H1 (cell line): Measurements from ENCODE around the gene PAGE1. TPM values are rescaled to one million over a fixed set of nuclear protein-coding genes. Genes with fewer than 3 reads are reported as not detected.

Experiments
- CTCF ChIA-PET: fragments of 300-600 bp; sonication (Branson Sonifier 250); formaldehyde crosslinking; loops from one replicate; lab custom pipeline; 2021; ENCODE audit not compliant: partially characterized antibody; lab: Charles Lee
- POLR2A ChIA-PET: fragments of 300-600 bp; sonication (Branson Sonifier 250); formaldehyde crosslinking; loops from one replicate; lab custom pipeline; 2021; ENCODE audit warnings: inconsistent platforms; ENCODE audit not compliant: partially characterized antibody; lab: Charles Lee
- DNase-seq, 2 experiments: peaks; one replicate each; pipeline versions ENCODE4 v3.0.0 to v3.0.0-alpha.2; 2010 to 2022; ENCODE audit warnings: low spot score in 2 of 2, low read depth in 1 of 2, mixed read lengths in 1 of 2
- FAIRE-seq: peaks from 2 replicates; lab custom pipeline; 2011; peaks lifted over from hg19 to GRCh38; lab: Jason Lieb, UNC
- H2AFZ ChIP-seq: 2 replicates; pipeline ENCODE4 v1.8.1; 2012; ENCODE audit warnings: low read length, inconsistent platforms
- H2AK5ac ChIP-seq: 2 replicates; pipeline ENCODE4 v1.6.1; 2013; ENCODE audit warnings: low read depth, low read length
- H2BK120ac ChIP-seq: replicated peaks from 2 replicates; pipeline ENCODE3; 2013; ENCODE audit warnings: low read depth, low read length, inconsistent platforms
- H2BK12ac ChIP-seq: 2 replicates; pipeline ENCODE4 v1.6.1; 2013; ENCODE audit warnings: low read depth, low read length
- H2BK15ac ChIP-seq: 2 replicates; pipeline ENCODE4 v1.6.1; 2013; ENCODE audit warnings: low read length
- H2BK20ac ChIP-seq: 2 replicates; pipeline ENCODE4 v1.6.1; 2013; ENCODE audit warnings: low read length
- H2BK5ac ChIP-seq: 2 replicates; pipeline ENCODE4 v1.6.1; 2013; ENCODE audit warnings: low read depth, low read length
- H3K14ac ChIP-seq: 2 replicates; pipeline ENCODE4 v1.6.1; 2013; ENCODE audit warnings: inconsistent platforms; ENCODE audit not compliant: insufficient read length
- H3K18ac ChIP-seq: 2 replicates; pipeline ENCODE4 v1.6.1; 2013; ENCODE audit warnings: low read length; ENCODE audit errors: extremely low read depth
- H3K23ac ChIP-seq: 2 replicates; pipeline ENCODE4 v1.6.1; 2013; ENCODE audit warnings: inconsistent platforms; ENCODE audit not compliant: insufficient read length
- H3K23me2 ChIP-seq: 2 replicates; pipeline ENCODE4 v1.6.1; 2013; ENCODE audit warnings: low read depth, low read length
- H3K27ac ChIP-seq: 2 replicates; pipeline ENCODE4 v1.6.1; 2011; ENCODE audit warnings: low read depth, low read length, inconsistent platforms
- H3K27me3 ChIP-seq, 4 experiments: replicated peaks in 1 of 4; 1 replicate in 1 of 4; 2 replicates in 3 of 4; pipeline versions ENCODE4 v1.6.1 to v1.8.1; 2011 to 2013; ENCODE audit warnings: low read length in 3 of 4, mild to moderate bottlenecking in 3 of 4, inconsistent platforms in 2 of 4, mixed read lengths in 2 of 4, moderate library complexity in 1 of 4; ENCODE audit not compliant: control insufficient read depth in 3 of 4, insufficient read depth in 3 of 4; ENCODE audit errors: extremely low read depth in 1 of 4
- H3K36me3 ChIP-seq, 4 experiments: 2 replicates each; pipeline versions ENCODE4 v1.6.1 to v1.8.1; 2011 to 2013; ENCODE audit warnings: mild to moderate bottlenecking in 4 of 4, low read length in 3 of 4, moderate library complexity in 2 of 4, control low read depth in 1 of 4, inconsistent platforms in 1 of 4; ENCODE audit not compliant: insufficient read depth in 4 of 4, control insufficient read depth in 2 of 4
- H3K4ac ChIP-seq: replicated peaks from 2 replicates; pipeline ENCODE3; 2013; ENCODE audit warnings: low read length, low read depth, mixed read lengths, inconsistent platforms; ENCODE audit not compliant: insufficient read length
- H3K4me1 ChIP-seq, 4 experiments: replicated peaks in 1 of 4; 1 replicate in 1 of 4; 2 replicates in 3 of 4; pipeline versions ENCODE4 v1.6.1 to v1.8.1; 2011 to 2013; ENCODE audit warnings: low read length in 3 of 4, inconsistent platforms in 2 of 4, mixed read lengths in 1 of 4; ENCODE audit not compliant: insufficient read depth in 4 of 4, control insufficient read depth in 3 of 4
- H3K4me2 ChIP-seq, 2 experiments: 2 replicates each; pipeline versions ENCODE4 v1.6.1 to v1.8.1; 2011 to 2013; ENCODE audit warnings: low read depth in 2 of 2, low read length in 2 of 2, control low read depth in 1 of 2, inconsistent platforms in 1 of 2, mild to moderate bottlenecking in 1 of 2; ENCODE audit not compliant: insufficient read depth in 1 of 2
- H3K4me3 ChIP-seq, 4 experiments: fragments of 200-600, 300-600 bp in 1 of 4; sonication (generic), shearing (Covaris generic), sonication (Bioruptor Twin) in 1 of 4; 2 replicates each; pipeline versions ENCODE4 v1.5.1 to v1.8.1; 2011 to 2016; ENCODE audit warnings: low read length in 4 of 4, low read depth in 3 of 4, control low read depth in 2 of 4, inconsistent platforms in 2 of 4, mild to moderate bottlenecking in 2 of 4, mixed read lengths in 1 of 4, moderate library complexity in 1 of 4; ENCODE audit not compliant: insufficient read depth in 2 of 4; ENCODE audit errors: extremely low read depth in 1 of 4
- H3K56ac ChIP-seq: replicated peaks from 2 replicates; pipeline ENCODE3; 2013; ENCODE audit warnings: low read depth, mild to moderate bottlenecking, mixed read lengths, low read length, inconsistent platforms; ENCODE audit not compliant: insufficient read length
- H3K79me1 ChIP-seq: 2 replicates; pipeline ENCODE4 v1.6.1; 2013; ENCODE audit warnings: low read depth, low read length, control low read depth
- H3K79me2 ChIP-seq, 2 experiments: 2 replicates each; pipeline versions ENCODE4 v1.6.1 to v1.8.1; 2012 to 2013; ENCODE audit warnings: low read length in 2 of 2, mild to moderate bottlenecking in 2 of 2, inconsistent platforms in 1 of 2; ENCODE audit not compliant: insufficient read depth in 2 of 2, control insufficient read depth in 1 of 2
- H3K9ac ChIP-seq, 4 experiments: replicated peaks in 1 of 4; 1 replicate in 1 of 4; 2 replicates in 3 of 4; pipeline versions ENCODE4 v1.6.1 to v1.8.1; 2011 to 2013; ENCODE audit warnings: low read depth in 3 of 4, low read length in 3 of 4, control low read depth in 2 of 4, mild to moderate bottlenecking in 2 of 4, moderate library complexity in 2 of 4, inconsistent platforms in 1 of 4; ENCODE audit errors: extremely low read depth in 1 of 4
- H3K9me3 ChIP-seq, 2 experiments: 2 replicates each; pipeline versions ENCODE4 v1.6.1 to v1.8.1; 2012 to 2013; ENCODE audit warnings: mild to moderate bottlenecking in 2 of 2, moderate library complexity in 2 of 2, control low read depth in 1 of 2, inconsistent platforms in 1 of 2, low read depth in 1 of 2, low read length in 1 of 2, mixed read lengths in 1 of 2; ENCODE audit not compliant: insufficient read depth in 2 of 2
- H4K20me1 ChIP-seq, 2 experiments: replicated peaks in 1 of 2; 2 replicates each; pipeline versions ENCODE3 to v1.8.1; 2011 to 2013; ENCODE audit warnings: inconsistent platforms in 2 of 2, low read length in 2 of 2, mild to moderate bottlenecking in 1 of 2; ENCODE audit not compliant: insufficient read depth in 2 of 2, control insufficient read depth in 1 of 2
- H4K5ac ChIP-seq: 2 replicates; pipeline ENCODE4 v1.6.1; 2013; ENCODE audit warnings: low read length, low read depth, mixed read lengths, inconsistent platforms; ENCODE audit not compliant: insufficient read length
- H4K8ac ChIP-seq: 2 replicates; pipeline ENCODE4 v1.8.0; 2013; ENCODE audit warnings: mild to moderate bottlenecking, moderate library complexity, low read length, inconsistent platforms; ENCODE audit not compliant: insufficient read depth; ENCODE audit errors: extremely low read depth
- H4K91ac ChIP-seq: replicated peaks from 2 replicates; pipeline ENCODE3; 2013; ENCODE audit warnings: low read length, mixed read lengths, inconsistent platforms; ENCODE audit not compliant: insufficient read length
- GABPA ChIP-seq: IDR thresholded peaks from 2 replicates; pipeline ENCODE4 v1.6.1; 2011; ENCODE audit warnings: mild to moderate bottlenecking, low read length, moderate library complexity, borderline replicate concordance; ENCODE audit not compliant: insufficient read depth
- POU5F1 ChIP-seq: IDR thresholded peaks from 2 replicates; pipeline ENCODE4 v1.6.1; 2011; ENCODE audit warnings: low read depth, mild to moderate bottlenecking, low read length, moderate library complexity
- RNF2 ChIP-seq: fragments of 200-900, 300-1000 bp; sonication (generic); IDR thresholded peaks from 2 replicates; pipeline ENCODE4 v1.7.1; 2016; ENCODE audit warnings: borderline replicate concordance, low read depth, mild to moderate bottlenecking, antibody characterized with exemption, low read length; ENCODE audit not compliant: poor library complexity, severe bottlenecking; ENCODE audit errors: missing control alignments
- TCF12 ChIP-seq: IDR thresholded peaks from 2 replicates; pipeline ENCODE4 v1.6.1; 2011; ENCODE audit warnings: low read depth, mild to moderate bottlenecking, low read length
- WGBS, 2 experiments: shearing (Covaris generic) in 1 of 2; methylation state at CpG; one replicate each; pipeline versions ENCODE4 v1.1.6 to v1.1.7; 2013 to 2015; ENCODE audit warnings: low lambda C conversion rate in 2 of 2, mixed read lengths in 2 of 2, inconsistent platforms in 1 of 2, low coverage in 1 of 2, missing lambda C conversion rate in 1 of 2; ENCODE audit not compliant: insufficient replicate concordance in 2 of 2, insufficient coverage in 1 of 2, insufficient read length in 1 of 2; ENCODE audit errors: extremely low coverage in 1 of 2, missing lambda C conversion rate in 1 of 2; 5-methylcytosine and 5-hydroxymethylcytosine counted together
- polyA plus RNA-seq, 7 experiments: library from polyadenylated mRNA; depleted of rRNA in 3 of 7; stranded (reverse) in 5 of 7; unstranded in 2 of 7; fragments of >200 nt in 5 of 7; fragments of 200-250 nt in 2 of 7; gene quantifications; 1 replicate in 5 of 7; 2 replicates in 1 of 7; 4 replicates in 1 of 7; pipeline versions ENCODE4 v1.2.1 to v1.2.3, GENCODE V29; 2011 to 2013; ENCODE audit warnings: missing spikeins in 2 of 7, mixed read lengths in 2 of 7
- total RNA-seq: library from RNA; stranded (reverse); fragmentation: NEBNext Ultra II Directional; extraction: Animal tissue kit (Norgen Biotek cat#: 25700); gene quantifications from 2 replicates; pipeline ENCODE4 v1.2.1, GENCODE V29; 2021

PAGE1 gene
- total and polyA plus RNA-seq, 2 of the 8 experiments (the other 6 are each of a cell fraction or from before 2014, with no cell fraction given), result not detected

- Histone ChIP-seq H3K36me3 (no peaks in the 10 kb centered on the region), H2BK20ac (no peak overlapping the region), H3K9me3 (no peaks in the 10 kb centered on the region), H4K5ac (no peak overlapping the region), H3K79me2 (no peaks in the 10 kb centered on the region), H3K14ac (no peak overlapping the region), H4K8ac (no peak overlapping the region), H2BK15ac (no peak overlapping the region), H3K56ac (no peak overlapping the region), H4K91ac (no peak overlapping the region), H3K18ac (no peak overlapping the region), H3K79me1 (no peaks in the 10 kb centered on the region), H2BK120ac (no peak overlapping the region), H3K27ac (no peak overlapping the region), H3K4me1 (peaks cover 0 to 1% (median 0%) of the 10 kb centered on the region in 4 experiments; a peak in 1 of 7 replicates), H3K27me3 (no peaks in the 10 kb centered on the region), H2BK5ac (no peak overlapping the region), H2AFZ (no peak overlapping the region), H2BK12ac (no peak overlapping the region), H2AK5ac (no peak overlapping the region), H3K23me2 (no peaks in the 10 kb centered on the region), H3K4me2 (no peak overlapping the region), H3K4me3 (no peak overlapping the region), H3K23ac (no peak overlapping the region), H4K20me1 (no peaks in the 10 kb centered on the region), H3K4ac (no peak overlapping the region), H3K9ac (no peak overlapping the region)
- ChIA-PET CTCF (no interaction called here), POLR2A (no interaction called here)
- WGBS, 2 experiments, result 97% methylated on average over 4 of the region's 12 CpGs; no CpG with 5 or more reads in 1 of the 2 experiments
- FAIRE-seq, result no peak
- TF ChIP-seq GABPA (no peak), TCF12 (no peak), RNF2 (no peak), POU5F1 (no peak)
- no peak for DNase-seq
Measured at GRCh38 chrX:49725923-49726904, 30.4 kb upstream of the PAGE1 start.
